ENCODE data around the gene RANBP10. TPM values are rescaled to one million over a fixed set of nuclear protein-coding genes. Genes with fewer than 3 reads are reported as not detected.
"Not testable (repeated sequence)": the region's sequence is repeated elsewhere in the genome, so short reads cannot be mapped to it uniquely, and the experiment has no call there.

Gene RANBP10
- total RNA-seq, 1 experiment from 2014 or later: 13.4 TPM

GRCh38 chr16:67758006-67758405 is 48.4 kb downstream of the RANBP10 start:
- ChIA-PET CTCF (no interaction called here), POLR2A (interaction anchor here (0.5 kb wide), 1 partner anchor 10 kb away, joined by 3 read pairs; no protein-coding TSS in a partner anchor)
- intact Hi-C loops (cut with micrococcal nuclease; ENCODE audit: unreplicated experiment) (no loop called here), in situ Hi-C loops (cut with HindIII; ENCODE audit: low pct_unique_long_range_greater_than_20kb, low sequenced_read_pairs) (no loop called here)
- Histone ChIP-seq H3K4me3 (ENCODE audit: low read depth in 2 of 2, low read length in 2 of 2) (no peak overlapping the region), H3K9me3 (ENCODE audit: control insufficient read depth, insufficient read depth, low read depth, low read length) (no peaks in the 10 kb centered on the region), H3K27me3 (ENCODE audit: control insufficient read depth, insufficient read depth, low read length) (no peaks in the 10 kb centered on the region), H3K4me1 (ENCODE audit: control insufficient read depth, insufficient read depth, low read length) (no peaks in the 10 kb centered on the region), H3K36me3 (ENCODE audit: control insufficient read depth, insufficient read depth, low read length) (no peaks in the 10 kb centered on the region), H3K27ac (ENCODE audit: low read length) (no peak overlapping the region)
- BruUV-seq (replicated peaks): no TSS peak
- no peak for TF ChIP-seq SIN3A (IDR thresholded peaks at IDR 0.05; ENCODE audit: borderline replicate concordance, insufficient read depth, low read depth, low read length)
- TF ChIP-seq CTCF (IDR thresholded peaks at IDR 0.05): no peak
- TF ChIP-seq POLR2AphosphoS5 (IDR thresholded peaks at IDR 0.05; ENCODE audit: low read depth, low read length): no peak
- no peak for TF ChIP-seq TCF7L2 (IDR thresholded peaks at IDR 0.05; ENCODE audit: low read depth, low read length)
- TF ChIP-seq REST (IDR thresholded peaks at IDR 0.05; ENCODE audit: insufficient read depth in 1 of 2, low read depth in 2 of 2, low read length in 1 of 2): no peak
- no peak for DNase-seq (ENCODE audit: low read depth, low spot score)
- no peak for ATAC-seq

DNA sequence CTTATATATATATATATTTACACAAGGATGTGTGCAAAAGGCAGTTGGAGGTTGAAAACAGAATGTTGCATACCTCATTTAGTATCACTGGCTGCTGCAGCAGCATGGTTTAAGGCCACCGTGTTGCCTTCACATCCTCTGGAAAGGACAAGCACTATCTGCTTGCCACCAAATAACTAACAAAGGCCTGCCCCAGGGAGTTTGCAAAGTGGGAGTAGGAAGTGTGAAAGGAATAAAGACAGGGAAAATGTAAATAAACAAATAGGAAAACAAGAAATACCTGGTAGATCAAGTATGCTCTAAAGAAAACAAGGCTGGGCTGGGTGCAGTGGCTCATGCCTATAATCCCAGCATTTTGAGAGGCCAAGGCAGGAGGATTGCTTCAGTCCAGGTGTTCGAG is 53.7 kb downstream of the RANBP10 start:
- ATAC-seq (no peak; the same call in 1 of the 2 replicates), DNase-seq (ENCODE audit: low read depth, low spot score) (no peak)
- Histone ChIP-seq H3K9me3 (ENCODE audit: control insufficient read depth, insufficient read depth, low read depth, low read length) (no peaks in the 10 kb centered on the region), H3K36me3 (ENCODE audit: control insufficient read depth, insufficient read depth, low read length) (no peaks in the 10 kb centered on the region), H3K27ac (ENCODE audit: low read length) (no peak overlapping the region), H3K27me3 (ENCODE audit: control insufficient read depth, insufficient read depth, low read length) (no peaks in the 10 kb centered on the region), H3K4me1 (ENCODE audit: control insufficient read depth, insufficient read depth, low read length) (no peaks in the 10 kb centered on the region), H3K4me3 (ENCODE audit: low read depth in 2 of 2, low read length in 2 of 2) (no peak overlapping the region)
- TF ChIP-seq TCF7L2 (IDR thresholded peaks at IDR 0.05; ENCODE audit: low read depth, low read length) (no peak), REST (IDR thresholded peaks at IDR 0.05; ENCODE audit: insufficient read depth in 1 of 2, low read depth in 2 of 2, low read length in 1 of 2) (no peak)
- intact Hi-C loops (cut with micrococcal nuclease; ENCODE audit: unreplicated experiment) (no loop called here), in situ Hi-C loops (cut with HindIII; ENCODE audit: low pct_unique_long_range_greater_than_20kb, low sequenced_read_pairs) (no loop called here)
- CTCF ChIA-PET: no interaction called here
- POLR2A ChIA-PET: interaction anchor here (0.6 kb wide), 1 partner anchor 39 kb away, joined by 3 read pairs; no protein-coding TSS in a partner anchor
- BruUV-seq (replicated peaks): no TSS peak

DNA sequence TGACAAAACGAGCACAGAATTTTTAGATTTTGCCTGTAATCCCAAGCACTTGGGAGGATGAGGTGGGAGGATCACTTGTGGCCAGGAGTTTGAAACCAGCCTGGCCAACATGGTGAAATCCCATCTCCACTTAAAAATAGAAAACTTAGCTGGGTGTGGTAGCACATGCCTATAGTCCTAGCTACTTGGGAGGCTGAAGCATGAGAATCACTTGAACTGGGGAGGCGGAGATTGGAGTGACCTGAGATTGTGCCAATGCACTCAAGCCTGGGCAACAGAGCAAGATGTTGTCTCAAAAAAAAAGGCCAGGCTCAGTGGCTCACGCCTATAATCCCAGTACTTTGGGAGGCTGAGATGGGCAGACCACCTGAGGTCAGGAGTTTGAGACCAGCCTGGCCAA is 55.0 kb downstream of the RANBP10 start:
- in situ Hi-C loops (cut with HindIII; ENCODE audit: low pct_unique_long_range_greater_than_20kb, low sequenced_read_pairs); H3K27me3 ChIP-seq (ENCODE audit: control insufficient read depth, insufficient read depth, low read length); intact Hi-C loops (cut with micrococcal nuclease; ENCODE audit: unreplicated experiment); H3K36me3 ChIP-seq (ENCODE audit: control insufficient read depth, insufficient read depth, low read length); ATAC-seq; H3K4me3 ChIP-seq (ENCODE audit: low read depth in 2 of 2, low read length in 2 of 2); POLR2A ChIA-PET; H3K27ac ChIP-seq (ENCODE audit: low read length); H3K9me3 ChIP-seq (ENCODE audit: control insufficient read depth, insufficient read depth, low read depth, low read length); H3K4me1 ChIP-seq (ENCODE audit: control insufficient read depth, insufficient read depth, low read length); BruUV-seq (replicated peaks); CTCF ChIA-PET; DNase-seq (ENCODE audit: low read depth, low spot score): not testable (repeated sequence)
